T-helper 17 cell (primary cell): ENCODE measurements around the gene USP47. TPM values are rescaled to one million over a fixed set of nuclear protein-coding genes. Genes with fewer than 3 reads are reported as not detected.

Experiments
- ATAC-seq: fragments of 150-1000 bp; cut with Tn5 transposase; 2 replicates; pipeline ENCODE4 v1.10.0; 2021; ENCODE audit warnings: mild to moderate bottlenecking, moderate library complexity
- DNase-seq, 3 donors: peaks; one replicate each; pipeline versions ENCODE4 v3.0.0 to v3.0.0-alpha.2; 2020 to 2021
- H3K9me3 ChIP-seq: one replicate; pipeline ENCODE4 v1.7.0; 2013; ENCODE audit warnings: low read length, mild to moderate bottlenecking; ENCODE audit not compliant: control insufficient read depth, poor library complexity, severe bottlenecking
- H3K27ac Mint-ChIP-seq: one replicate; pipeline ENCODE4 v1.8.0; 2022; ENCODE audit warnings: mild to moderate bottlenecking, moderate library complexity, mixed read lengths
- H3K27me3 Mint-ChIP-seq: one replicate; pipeline ENCODE4 v1.8.0; 2022; ENCODE audit warnings: mixed read lengths
- H3K36me3 Mint-ChIP-seq: one replicate; pipeline ENCODE4 v1.8.0; 2022; ENCODE audit warnings: low read depth, mixed read lengths
- H3K4me1 Mint-ChIP-seq: one replicate; pipeline ENCODE4 v1.8.0; 2022; ENCODE audit warnings: mild to moderate bottlenecking, mixed read lengths
- H3K4me3 Mint-ChIP-seq: one replicate; pipeline ENCODE4 v1.8.0; 2022; ENCODE audit warnings: mild to moderate bottlenecking, moderate library complexity, mixed read lengths
- total RNA-seq, 4 donors: library from RNA in 2 of 4; stranded (reverse) in 2 of 4; gene quantifications; one replicate each; pipeline ENCODE4 v1.2.3 and lab custom pipeline; 2022 to 2026

The USP47 gene
- total RNA-seq, 2 donors from 2014 or later: 71.5 to 82.3 TPM

DNA sequence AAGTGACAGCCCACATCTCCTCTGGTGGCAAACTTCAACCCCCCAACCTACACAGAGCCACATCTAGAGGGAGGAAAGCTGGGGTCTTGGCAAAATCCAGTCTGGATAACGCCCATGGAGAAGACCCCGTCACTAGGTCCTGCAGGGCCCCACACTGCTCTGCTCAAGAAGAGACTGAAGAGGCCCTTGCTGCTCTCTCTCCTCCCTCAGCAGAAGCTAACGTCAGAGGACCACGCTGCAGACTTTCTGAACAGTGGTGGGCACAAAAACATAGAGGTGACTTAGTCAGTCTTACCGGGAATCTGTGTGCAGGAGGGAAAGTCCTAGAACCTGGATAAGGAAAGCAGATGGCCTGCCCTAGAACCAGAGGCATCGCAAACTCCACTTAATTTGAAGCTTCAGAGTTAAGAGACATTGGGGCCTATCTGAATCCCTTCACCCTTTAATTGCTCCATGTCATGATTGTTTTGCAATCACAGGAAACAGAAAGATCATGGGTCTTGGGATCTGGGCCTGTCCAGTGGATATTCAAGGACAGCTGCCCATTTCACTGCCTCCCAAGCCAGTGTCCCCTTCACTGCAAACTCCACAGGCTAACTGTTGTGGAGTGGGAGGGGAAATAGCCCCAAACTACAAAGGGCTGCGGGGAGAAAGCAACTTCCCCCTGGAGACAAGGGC is 164.9 kb downstream of the USP47 start:
- DNase-seq (no peak), ATAC-seq (no peak)
- no peaks in the 10 kb centered on the region for H3K9me3 ChIP-seq
- no peak overlapping the region for H3K4me3 Mint-ChIP-seq
- H3K36me3 Mint-ChIP-seq: peaks cover 3% of the 10 kb centered on the region
- H3K27ac Mint-ChIP-seq: no peak overlapping the region
- H3K4me1 Mint-ChIP-seq: peaks cover 14% of the 10 kb centered on the region
- H3K27me3 Mint-ChIP-seq: peaks cover 85% of the 10 kb centered on the region

DNA sequence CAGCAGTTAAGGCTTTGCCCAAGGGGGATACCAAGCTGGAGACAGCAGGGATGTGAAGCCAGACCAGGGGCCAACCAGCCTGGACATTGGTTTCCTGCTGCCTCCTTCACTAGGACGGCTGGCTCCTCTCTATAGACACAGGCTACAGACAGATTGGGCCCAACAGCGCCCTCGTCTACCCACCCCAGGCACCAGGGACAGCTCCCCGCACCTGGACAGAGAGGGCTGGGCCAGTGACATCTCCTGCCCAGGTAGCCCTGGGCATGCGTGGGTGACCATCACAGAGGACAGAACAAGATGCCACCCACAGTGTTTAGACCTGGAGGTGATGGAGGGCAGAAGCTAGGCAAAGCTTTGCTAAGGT is 165.4 kb downstream of the USP47 start:
- H3K27ac Mint-ChIP-seq: no peak overlapping the region
- H3K4me3 Mint-ChIP-seq: no peak overlapping the region
- peaks cover 14% of the 10 kb centered on the region for H3K4me1 Mint-ChIP-seq
- ATAC-seq (no peak), DNase-seq (no peak)
- H3K36me3 Mint-ChIP-seq: peaks cover 3% of the 10 kb centered on the region
- no peaks in the 10 kb centered on the region for H3K9me3 ChIP-seq
- peaks cover 84% of the 10 kb centered on the region for H3K27me3 Mint-ChIP-seq

DNA sequence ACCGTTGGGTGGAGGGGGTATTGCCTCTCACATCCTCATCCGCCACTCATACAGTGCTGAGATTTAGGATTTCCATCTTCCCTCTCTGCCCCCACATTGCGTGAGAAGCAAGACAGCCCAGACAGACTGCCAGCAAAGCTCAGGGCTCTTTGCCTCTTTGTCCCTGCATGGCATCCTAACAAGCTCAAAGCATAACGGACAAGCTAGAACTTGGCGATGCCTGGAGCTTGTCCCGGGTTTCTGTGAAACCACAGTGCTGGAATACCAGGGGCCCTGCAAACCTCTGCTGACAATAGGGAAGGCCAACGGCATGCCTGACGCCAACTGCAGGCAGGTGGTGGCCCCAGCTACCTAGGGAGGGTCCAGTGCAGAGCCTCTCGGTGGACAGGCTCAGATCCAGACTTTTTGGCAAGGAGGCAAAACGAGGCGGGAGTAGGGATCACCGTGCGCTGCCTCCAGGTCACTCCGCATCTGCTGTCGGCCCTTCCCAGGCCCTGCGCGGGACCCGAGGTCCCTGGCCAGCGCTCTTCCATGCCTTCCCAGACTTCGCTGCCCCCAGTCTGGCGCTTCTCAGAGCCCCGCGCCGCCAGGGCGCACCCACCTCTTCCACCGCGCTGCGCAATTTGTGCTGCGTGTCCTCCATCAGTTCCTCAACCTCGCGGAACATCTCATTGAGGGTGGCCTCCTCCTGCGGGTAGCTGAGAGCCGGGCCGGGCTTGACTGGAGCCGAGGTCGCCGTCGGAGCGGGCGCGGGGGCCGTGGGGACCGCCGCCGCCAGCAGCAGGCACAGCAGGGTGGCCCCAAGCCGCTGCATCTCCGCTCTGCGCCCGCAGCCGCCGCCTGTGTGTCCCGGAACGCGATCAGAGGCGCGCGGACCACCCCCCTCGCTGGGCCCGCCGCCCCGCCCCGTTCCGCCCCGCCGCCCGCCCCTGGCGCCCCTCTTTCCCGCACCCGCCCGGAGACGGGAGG is 166.3 kb downstream of the USP47 start, which contains the start of gene DKK3:
DKK3 (minus strand) TSS at position 858 of the 969 bp plus-strand sequence; CDS start at position 814, 44 bp downstream.
- Mint-ChIP-seq H3K36me3 (peaks cover 3% of the 10 kb centered on the region), H3K4me3 (peak within 1 kb of the TSS; percentile 91), H3K27me3 (peaks cover 84% of the 10 kb centered on the region), H3K4me1 (peaks cover 14% of the 10 kb centered on the region), H3K27ac (peak within 1 kb of the TSS; percentile 29)
- H3K9me3 ChIP-seq: no peaks in the 10 kb centered on the region
- DNase-seq (no peak), ATAC-seq (peak; percentile 50)

Other genes starting within 250 kb of the USP47 start
- not detected for gene GALNT18, start 220.0 kb upstream of the USP47 start, total RNA-seq
- gene DKK3, start 166.7 kb downstream of the USP47 start, total RNA-seq: 1 to 10 TPM in 1 of 2 donors, under 1 TPM in 1; 0.91 to 1.6 TPM